Ovary (tissue), 9 donors: Measurements from ENCODE around the gene KCND2. TPM values are rescaled to one million over a fixed set of nuclear protein-coding genes. Genes with fewer than 3 reads are reported as not detected.
"Not testable (repeated sequence)": the region's sequence is repeated elsewhere in the genome, so short reads cannot be mapped to it uniquely, and the experiment has no call there.

Experiments
- DNase-seq, 5 donors: peaks; one replicate each; pipeline ENCODE4 v3.0.0-alpha.2; 2019 to 2020
- H3K27ac ChIP-seq, 2 donors: fragments of 200-600 bp; one replicate each; pipeline versions ENCODE4 v1.5.1 to v1.8.0; 2019 to 2022
- H3K27me3 ChIP-seq: fragments of 200-600 bp; one replicate; pipeline ENCODE4 v1.8.0; 2022
- H3K36me3 ChIP-seq: fragments of 200-600 bp; sonication (generic); one replicate; pipeline ENCODE4 v1.5.1; 2019
- H3K4me1 ChIP-seq: one replicate; pipeline ENCODE4 v1.8.1; 2013; ENCODE audit warnings: mild to moderate bottlenecking, moderate library complexity; ENCODE audit not compliant: insufficient read depth
- H3K4me3 ChIP-seq: fragments of 200-600 bp; sonication (generic); one replicate; pipeline ENCODE4 v1.5.1; 2017
- H3K9me3 ChIP-seq, 2 donors: fragments of 200-600 bp in 1 of 2; sonication (generic) in 1 of 2; one replicate each; pipeline versions ENCODE4 v1.5.1 to v1.8.1; 2013 to 2019; ENCODE audit warnings: mild to moderate bottlenecking in 1 of 2, moderate library complexity in 1 of 2
- CTCF ChIP-seq, 3 donors: fragments of 450-650 bp in 2 of 3; fragments of 200-600 bp in 1 of 3; IDR thresholded peaks; one replicate each; pipeline versions ENCODE4 v1.5.1 to v1.8.0; 2016 to 2022; ENCODE audit warnings: antibody characterized with exemption in 3 of 3, mild to moderate bottlenecking in 1 of 3
- EP300 ChIP-seq: sonication (generic); formaldehyde crosslinking; IDR thresholded peaks from one replicate; pipeline ENCODE4 v1.6.1; 2017; ENCODE audit warnings: antibody characterized with exemption
- POLR2A ChIP-seq: fragments of 450-650 bp; IDR thresholded peaks from one replicate; pipeline ENCODE4 v1.6.1; 2017; ENCODE audit warnings: antibody characterized with exemption, mild to moderate bottlenecking, moderate library complexity
- WGBS, 3 donors: extraction: QIAGEN DNeasy Blood & Tissue Kit in 1 of 3; methylation state at CpG; one replicate each; pipeline versions ENCODE4 v1.1.5 to v1.1.7; 2013 to 2017; 5-methylcytosine and 5-hydroxymethylcytosine counted together
- intact Hi-C, 4 donors: fragments of 100-400 bp; cut with DNase I; formaldehyde crosslinking; loops; one replicate each; pipeline versions ENCODE4 v1.11.0 to v1.15.1; 2022 to 2023
- polyA plus RNA-seq, 2 donors: library from polyadenylated mRNA; stranded (reverse); fragments of 200-250 nt in 1 of 2; fragments of 350-450 nt in 1 of 2; fragmentation: Illumina TruSeq in 1 of 2; extraction: RNeasy Lipid Tissue Mini Kit (QIAGEN cat#74804) in 1 of 2; gene quantifications; one replicate each; pipeline ENCODE4 v1.2.3, GENCODE V29; 2013 to 2014
- total RNA-seq, 7 donors: library from RNA; depleted of rRNA in 2 of 7; stranded (reverse); fragments of >200 nt in 2 of 7; fragmentation: NEBNext Ultra II Directional in 3 of 7; extraction: Animal tissue kit (Norgen Biotek cat#: 25700) in 3 of 7; gene quantifications; one replicate each; pipeline versions ENCODE4 v1.1.0 to v1.2.4, GENCODE V29; 2016 to 2023
- donor health status: DM: no; HTN: no; CAD: no; lungs with moderate emphysema.
- donor health status: DM: no; HTN: no; CAD: no.
- donor health status: Bipolar disorder and iron deficiency.
- donor health status: DM: yes; HTN: yes; CAD: no.
- donor health status: DM: no; HTN: no; CAD: no.
- donor health status: DM: yes; HTN: yes; CAD: no.

Gene KCND2
- total and polyA plus RNA-seq, 9 donors: 3.2 to 14.5 (median 5.4) TPM

- intact Hi-C loops: no loop called here
- no peak overlapping the region for H3K27ac ChIP-seq
- H3K4me1 ChIP-seq: no peaks in the 10 kb centered on the region
- DNase-seq: no peak
- H3K36me3 ChIP-seq: no peaks in the 10 kb centered on the region
- H3K27me3 ChIP-seq: no peaks in the 10 kb centered on the region
- no peak overlapping the region for H3K4me3 ChIP-seq
- no peak for TF ChIP-seq CTCF (IDR thresholded peaks at IDR 0.05)
- TF ChIP-seq POLR2A: no peak
- no peak for TF ChIP-seq EP300
- H3K9me3 ChIP-seq: no peaks in the 10 kb centered on the region
- 79 to 83% (median 81%) methylated on average over 2 of the region's 2 CpGs for WGBS, 3 donors
Observed at GRCh38 chr7:120760050-120760449, 487.1 kb downstream of the KCND2 start.

GRCh38 chr7:120760851-120761250, 487.9 kb downstream of the KCND2 start:
- no peak overlapping the region for H3K4me3 ChIP-seq
- intact Hi-C loops: no loop called here
- 80 to 89% (median 85%) methylated on average over 3 of the region's 3 CpGs for WGBS, 3 donors

GRCh38 chr7:120770206-120770605, 497.2 kb downstream of the KCND2 start:
- DNase-seq: no peak
- H3K9me3 ChIP-seq: no peaks in the 10 kb centered on the region
- H3K27me3 ChIP-seq: no peaks in the 10 kb centered on the region
- H3K4me3 ChIP-seq: no peak overlapping the region
- TF ChIP-seq EP300: no peak
- TF ChIP-seq POLR2A: no peak
- no peak for TF ChIP-seq CTCF (IDR thresholded peaks at IDR 0.05)
- WGBS, 3 donors: 69 to 84% (median 82%) methylated on average over 3 of the region's 3 CpGs
- no peaks in the 10 kb centered on the region for H3K4me1 ChIP-seq
- no peaks in the 10 kb centered on the region for H3K36me3 ChIP-seq
- no peak overlapping the region for H3K27ac ChIP-seq
- intact Hi-C loops: no loop called here

More at GRCh38 chr7:120760851-120761250, 487.9 kb downstream of the KCND2 start:
- Histone ChIP-seq H3K27me3 (no peaks in the 10 kb centered on the region), H3K4me1 (no peaks in the 10 kb centered on the region), H3K27ac (no peak overlapping the region), H3K36me3 (no peaks in the 10 kb centered on the region), H3K9me3 (no peaks in the 10 kb centered on the region)
- DNase-seq: no peak
- TF ChIP-seq CTCF (IDR thresholded peaks at IDR 0.05) (no peak), EP300 (no peak), POLR2A (no peak)

- Histone ChIP-seq H3K4me3 (no peak overlapping the region), H3K27ac (no peak overlapping the region), H3K36me3 (no peaks in the 10 kb centered on the region), H3K9me3 (no peaks in the 10 kb centered on the region), H3K27me3 (no peaks in the 10 kb centered on the region), H3K4me1 (no peaks in the 10 kb centered on the region)
- DNase-seq: no peak
- TF ChIP-seq EP300: no peak
- no peak for TF ChIP-seq CTCF (IDR thresholded peaks at IDR 0.05)
- 73 to 74% (median 74%) methylated on average over 3 of the region's 3 CpGs for WGBS, 3 donors
- intact Hi-C loops: no loop called here
Observed at GRCh38 chr7:120774481-120774880, 501.5 kb downstream of the KCND2 start.

GRCh38 chr7:120775755-120776154, 502.8 kb downstream of the KCND2 start:
- DNase-seq: no peak
- TF ChIP-seq EP300: no peak
- no peak for TF ChIP-seq CTCF (IDR thresholded peaks at IDR 0.05)
- no peak for TF ChIP-seq POLR2A
- Histone ChIP-seq H3K9me3 (no peaks in the 10 kb centered on the region), H3K4me3 (no peak overlapping the region), H3K4me1 (no peaks in the 10 kb centered on the region), H3K36me3 (no peaks in the 10 kb centered on the region), H3K27ac (no peak overlapping the region), H3K27me3 (no peaks in the 10 kb centered on the region)
- intact Hi-C loops: no loop called here

GRCh38 chr7:120779078-120779477, 506.1 kb downstream of the KCND2 start:
- DNase-seq, H3K9me3 ChIP-seq, H3K27ac ChIP-seq, H3K27me3 ChIP-seq, H3K4me1 ChIP-seq, intact Hi-C loops, H3K4me3 ChIP-seq, H3K36me3 ChIP-seq: not testable (repeated sequence)
- 75 to 89% (median 87%) methylated on average over 8 of the region's 8 CpGs for WGBS, 3 donors

- H3K4me1 ChIP-seq, H3K27me3 ChIP-seq, intact Hi-C loops, DNase-seq, H3K4me3 ChIP-seq, H3K9me3 ChIP-seq, H3K36me3 ChIP-seq, H3K27ac ChIP-seq: not testable (repeated sequence)
- WGBS, 3 donors: 70 to 82% (median 81%) methylated on average over 7 of the region's 7 CpGs
Observed at GRCh38 chr7:120780451-120780850, 507.5 kb downstream of the KCND2 start.
